Stimulated activated CD8-positive, alpha-beta memory T cell treated with anti-CD3 and anti-CD28 coated beads, Interleukin-7, amount 100 ng/mL, for 4 hours (primary cell): ENCODE data around the gene FGFRL1.
"Not testable (repeated sequence)": the region's sequence is repeated elsewhere in the genome, so short reads cannot be mapped to it uniquely, and the experiment has no call there.

ENCODE experiments used
- DNase-seq, 2 donors: peaks; one replicate each; pipeline ENCODE4 v3.0.0-alpha.2; 2020; ENCODE audit warnings: low read depth in 2 of 2

Gene FGFRL1

DNA sequence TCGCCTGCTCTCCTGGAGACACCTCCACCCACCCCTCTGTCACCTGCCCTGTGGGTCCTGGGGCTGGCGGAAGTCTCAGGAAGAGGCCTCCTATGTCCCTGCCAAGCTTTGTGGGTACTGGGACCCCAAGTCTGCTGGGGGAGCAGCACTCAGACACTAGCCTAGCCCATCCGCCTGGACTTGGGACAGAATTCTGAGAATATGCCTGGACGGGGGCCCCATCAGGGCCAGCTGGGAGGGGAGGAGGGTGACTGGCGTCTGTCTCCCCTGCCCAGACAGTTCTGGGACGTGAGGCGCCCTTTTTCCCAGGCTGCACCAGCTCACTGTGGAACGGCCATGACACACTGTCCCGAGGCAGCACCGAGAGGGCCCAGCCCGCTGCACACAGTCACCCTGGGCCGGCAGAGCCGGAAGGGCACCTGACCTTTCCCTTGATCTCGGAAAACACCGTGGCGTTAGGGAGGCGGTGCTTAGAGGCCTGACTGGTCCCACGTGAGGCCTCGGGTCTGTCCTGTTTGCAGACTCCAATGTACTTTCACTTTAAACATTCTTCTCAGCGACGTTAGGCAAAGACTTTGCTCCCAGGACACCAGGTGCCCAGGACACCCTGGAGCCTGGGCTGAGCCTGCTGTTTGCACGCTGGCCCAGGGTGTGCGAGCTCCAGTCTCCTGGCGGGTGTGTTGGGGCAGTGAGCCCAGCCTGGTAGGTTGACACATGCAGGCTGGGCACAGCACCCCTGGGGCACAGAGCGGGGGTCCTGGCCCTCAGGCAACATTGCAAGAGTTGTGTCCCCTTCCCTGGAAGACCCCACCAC is 18.9 kb upstream of the FGFRL1 start:
- no peak for DNase-seq

DNA sequence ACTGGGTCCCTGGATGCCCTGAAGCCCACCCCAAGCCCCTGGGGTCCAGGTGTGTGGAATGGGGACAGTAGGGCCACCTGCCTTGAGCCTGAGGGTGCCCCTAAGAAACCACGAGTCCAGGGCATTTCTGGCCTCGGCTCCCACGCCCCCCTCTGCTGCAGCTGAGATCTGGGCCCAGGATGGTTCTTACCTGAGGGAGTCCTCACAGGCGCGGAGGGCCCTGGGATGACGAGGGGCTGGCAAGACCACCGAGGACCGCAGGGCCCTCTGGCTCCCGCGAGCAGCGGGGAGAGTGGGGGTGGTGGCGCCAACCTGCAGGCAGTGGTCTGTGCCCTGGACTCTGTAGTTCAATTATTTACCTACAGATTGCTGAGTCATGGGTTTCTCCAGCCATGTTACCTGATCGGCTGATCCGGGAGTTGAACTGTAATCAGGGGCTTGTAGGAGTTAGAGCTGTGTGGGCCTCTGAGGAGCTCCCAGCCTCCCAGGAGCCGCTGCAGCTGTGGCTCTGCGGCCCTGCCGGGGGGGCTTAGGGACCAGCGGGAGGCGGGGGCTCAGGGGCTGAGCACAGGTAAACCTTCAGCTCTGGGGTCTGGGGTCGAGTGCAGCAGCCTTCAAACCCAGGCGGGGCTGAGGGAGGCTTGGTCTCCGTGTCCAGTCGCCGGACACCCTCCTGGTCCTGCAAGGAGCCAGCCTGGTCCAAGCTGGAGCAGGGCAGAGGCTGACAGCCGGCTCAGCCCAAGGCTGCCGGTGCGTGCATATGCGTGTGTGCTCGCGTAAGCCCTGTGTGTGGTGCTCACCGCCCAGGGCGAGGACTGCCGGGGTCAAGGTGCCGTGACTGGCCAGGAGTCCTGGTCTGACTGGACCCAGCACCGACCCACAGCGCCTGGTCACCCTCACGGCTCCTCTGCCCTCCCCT is 18.1 kb upstream of the FGFRL1 start, which contains the start of gene SLC26A1:
Gene SLC26A1, minus strand, starts transcription at position 294 of the 919 bp plus-strand sequence. CDS start 1,701 bp downstream, outside the sequence.
- no peak for DNase-seq

DNA sequence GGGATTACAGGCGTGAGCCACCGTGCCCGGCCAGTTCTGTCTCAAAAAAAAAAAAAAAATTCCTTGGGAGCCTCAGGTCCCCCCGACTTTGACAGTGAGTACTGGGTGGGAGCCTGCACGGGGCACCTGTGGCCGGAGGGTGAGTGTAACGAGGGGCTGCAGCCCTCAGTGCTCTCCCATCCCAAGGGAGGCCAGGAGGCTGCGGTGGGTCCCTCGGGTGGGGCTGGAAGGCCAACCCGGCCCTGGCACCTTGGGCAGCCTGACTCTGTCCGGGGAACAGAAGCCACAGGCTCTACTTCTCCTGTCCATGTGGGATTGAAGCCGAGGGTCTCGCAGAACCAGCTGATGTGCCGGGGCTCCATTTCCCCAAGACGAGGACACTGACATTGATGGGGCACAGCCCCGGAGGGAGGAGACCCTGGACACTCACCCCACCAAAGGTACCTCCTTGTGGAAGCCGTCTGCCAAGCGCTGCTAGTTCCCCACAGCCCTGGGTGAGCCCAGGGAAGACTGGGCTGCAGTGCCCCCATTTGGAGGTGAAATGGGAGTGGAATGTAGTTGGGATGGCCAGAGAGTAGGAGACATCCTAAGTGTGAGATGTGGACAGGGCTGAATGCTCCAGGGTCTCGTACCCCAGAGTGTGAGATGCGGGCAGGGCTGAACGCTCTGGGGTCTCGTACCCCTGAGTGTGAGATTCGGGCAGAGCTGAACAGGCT is 16.0 kb upstream of the FGFRL1 start:
- no peak for DNase-seq

DNA sequence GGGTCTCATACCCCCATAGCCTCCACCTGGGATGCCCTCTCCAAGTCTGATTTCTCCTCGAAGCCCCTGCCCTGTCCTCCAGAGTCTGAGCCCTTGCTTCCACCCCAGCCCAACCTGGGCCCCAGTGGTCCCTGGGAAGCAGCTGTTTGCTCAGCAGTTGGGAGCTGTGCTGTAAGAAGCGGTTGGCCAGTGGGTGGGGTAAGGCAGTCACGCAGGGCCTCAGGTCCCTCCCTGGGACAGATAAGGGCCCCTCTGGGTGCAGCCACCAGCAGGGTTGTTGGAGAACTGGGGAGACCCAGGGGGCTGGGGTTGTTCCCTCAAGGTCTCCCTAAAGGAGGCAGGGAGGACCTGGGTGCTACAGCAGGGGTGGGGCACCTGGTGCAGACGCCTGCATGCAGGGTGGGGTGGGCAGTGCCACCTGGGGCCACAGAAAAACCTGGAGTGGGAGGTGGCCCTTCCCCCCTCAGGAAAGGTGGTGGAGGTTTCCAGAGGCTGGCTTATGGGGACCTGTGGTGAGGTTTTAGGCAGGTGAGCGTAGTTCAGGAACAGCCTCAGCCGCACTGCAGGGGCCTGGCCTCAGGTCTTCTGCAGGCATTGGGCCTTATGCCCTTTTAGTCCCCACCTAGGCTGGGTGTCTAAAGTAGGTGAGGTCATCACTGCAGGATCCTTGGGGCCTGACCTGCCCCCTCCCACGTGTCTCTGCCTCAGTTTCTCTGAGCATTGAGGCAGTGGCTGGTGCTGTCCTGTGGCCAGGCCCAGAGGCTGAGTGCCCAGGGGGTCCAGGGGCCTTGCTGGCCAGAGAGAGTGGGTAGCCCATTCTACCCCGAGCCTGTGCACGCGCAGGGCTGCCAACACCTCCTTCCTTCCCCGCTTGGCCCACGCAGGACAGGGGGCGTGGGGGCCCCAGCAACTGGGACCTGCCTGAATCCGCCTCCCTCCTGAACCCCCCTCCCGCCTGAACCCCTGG is 15.1 kb upstream of the FGFRL1 start:
- DNase-seq, result no peak

DNA sequence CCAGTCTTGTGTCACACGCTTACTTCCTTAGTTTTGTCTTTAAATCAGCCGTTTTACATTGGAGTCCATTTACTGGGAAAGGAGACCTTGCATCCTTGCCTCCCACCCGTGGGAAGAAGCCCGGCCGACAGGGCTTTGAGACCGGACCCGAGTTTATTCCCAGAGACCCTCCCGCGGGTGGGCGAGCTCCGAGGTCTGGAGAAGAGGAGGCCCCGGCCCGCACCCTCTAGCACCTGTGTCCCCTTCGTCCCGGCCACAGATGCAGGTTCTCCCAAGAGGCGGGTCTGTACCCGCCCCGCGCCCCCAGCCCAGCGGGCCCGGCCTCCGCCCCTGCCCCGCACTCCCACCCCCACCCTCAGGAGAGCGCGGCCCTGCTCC is 14.4 kb upstream of the FGFRL1 start:
- no peak for DNase-seq

DNA sequence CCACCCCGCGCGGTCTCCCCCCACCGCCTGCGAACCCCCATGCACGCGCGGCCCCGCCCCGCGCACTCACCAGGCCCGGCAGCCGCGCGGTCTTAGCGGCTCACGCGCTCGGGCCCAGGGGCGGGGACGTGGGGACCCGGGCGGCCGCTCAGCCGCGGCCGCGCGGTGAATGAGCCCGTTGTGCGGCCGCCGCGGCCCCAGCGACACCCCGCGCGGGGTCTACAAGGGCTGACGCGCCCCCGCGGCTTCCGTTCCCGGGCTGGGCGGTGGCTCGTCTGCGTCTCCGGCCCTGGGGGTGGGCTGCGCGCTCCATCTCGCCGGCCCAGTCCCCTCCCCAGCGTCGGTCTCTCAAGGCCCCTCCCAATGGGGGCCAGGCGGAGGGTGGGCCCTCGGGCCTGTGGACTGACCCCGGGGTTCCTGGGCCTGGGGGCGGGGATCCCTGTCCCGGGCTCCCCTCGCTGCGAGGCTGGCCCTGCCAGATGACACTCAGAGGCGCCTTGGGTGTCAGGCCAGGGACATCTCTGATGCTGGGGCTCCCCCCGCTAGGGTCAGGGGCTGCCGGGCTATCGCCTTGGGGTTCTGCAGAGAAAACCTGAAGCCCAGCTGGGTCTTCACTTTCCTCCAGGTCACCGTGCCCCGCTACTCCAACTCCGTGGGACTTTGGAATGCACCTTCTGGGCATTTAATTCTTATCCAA is 13.9 kb upstream of the FGFRL1 start:
- no peak for DNase-seq

DNA sequence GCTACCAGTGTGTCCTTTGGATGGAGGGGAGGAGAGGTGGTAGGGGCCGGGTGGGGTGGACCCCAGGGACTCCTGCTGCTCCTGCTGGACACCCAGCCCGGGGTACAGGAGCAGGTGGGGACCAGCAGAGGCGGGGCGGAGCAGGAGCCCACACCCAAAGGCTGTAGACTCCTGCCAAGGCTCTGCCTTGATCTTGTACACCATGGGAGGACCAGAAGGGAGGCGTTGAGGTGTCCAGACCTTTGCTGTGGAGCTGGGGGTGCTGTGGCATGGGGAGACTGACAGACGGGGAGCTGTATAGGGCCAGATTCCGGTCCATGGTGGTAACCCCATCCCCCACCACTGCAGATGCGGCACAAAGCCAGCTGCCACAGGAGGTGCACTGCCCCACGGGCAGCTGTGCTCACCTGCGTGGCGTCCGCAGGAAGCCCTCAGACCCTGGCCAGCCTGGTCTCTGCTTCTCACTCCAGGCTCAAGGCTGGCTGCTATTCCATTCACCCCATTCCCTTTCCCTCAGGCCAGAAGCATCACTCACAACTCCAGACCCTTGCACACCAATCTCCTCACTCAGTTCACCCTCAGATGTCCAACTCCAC is 13.2 kb upstream of the FGFRL1 start:
- no peak for DNase-seq

DNA sequence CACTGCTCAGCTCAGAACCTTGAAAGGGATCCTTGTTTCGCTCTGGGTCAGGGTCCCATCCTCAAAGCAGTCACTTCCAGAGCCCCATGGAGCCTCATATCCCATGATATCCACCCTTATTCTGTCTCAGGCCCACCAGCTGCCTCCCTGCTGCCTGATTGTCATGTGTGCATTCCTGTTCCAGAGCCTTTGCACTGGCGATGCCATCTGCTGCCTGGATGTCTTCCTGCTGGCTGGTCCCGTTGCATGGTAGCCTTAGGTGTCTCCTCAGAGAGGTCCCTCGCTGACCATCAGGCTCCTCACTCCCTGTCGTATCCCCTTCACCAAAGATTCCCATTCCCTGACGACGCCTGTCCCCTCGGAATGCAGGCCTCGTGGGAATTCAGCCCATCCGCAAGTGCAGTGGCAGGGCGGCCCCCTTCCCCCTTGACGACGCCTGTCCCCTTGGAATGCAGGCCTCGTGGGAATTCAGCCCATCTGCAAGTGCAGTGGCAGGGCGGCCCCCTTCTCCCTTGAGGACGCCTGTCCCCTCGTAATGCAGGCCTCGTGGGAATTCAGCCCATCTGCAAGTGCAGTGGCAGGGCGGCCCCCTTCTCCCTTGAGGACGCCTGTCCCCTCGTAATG is 12.1 kb upstream of the FGFRL1 start:
- not testable (repeated sequence) for DNase-seq

DNA sequence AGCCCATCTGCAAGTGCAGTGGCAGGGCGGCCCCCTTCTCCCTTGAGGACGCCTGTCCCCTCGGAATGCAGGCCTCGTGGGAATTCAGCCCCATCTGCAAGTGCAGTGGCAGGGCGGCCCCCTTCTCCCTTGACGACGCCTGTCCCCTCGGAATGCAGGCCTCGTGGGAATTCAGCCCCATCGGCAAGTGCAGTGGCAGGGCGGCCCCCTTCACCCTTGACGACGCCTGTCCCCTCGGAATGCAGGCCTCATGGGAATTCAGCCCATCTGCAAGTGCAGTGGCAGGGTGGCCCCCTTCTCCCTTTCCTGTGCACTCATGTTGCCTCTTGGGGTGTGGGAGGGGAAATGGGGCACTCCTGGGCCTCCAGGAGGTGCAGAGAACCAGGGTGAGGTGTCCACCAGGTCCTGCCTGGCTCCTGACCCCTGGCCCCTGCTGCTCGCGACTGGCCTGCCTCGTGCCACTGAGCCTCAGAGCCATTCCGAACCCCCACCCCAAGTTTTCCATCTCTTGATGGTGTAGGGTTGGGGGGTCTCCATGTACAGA is 11.5 kb upstream of the FGFRL1 start:
- DNase-seq, result no peak

DNA sequence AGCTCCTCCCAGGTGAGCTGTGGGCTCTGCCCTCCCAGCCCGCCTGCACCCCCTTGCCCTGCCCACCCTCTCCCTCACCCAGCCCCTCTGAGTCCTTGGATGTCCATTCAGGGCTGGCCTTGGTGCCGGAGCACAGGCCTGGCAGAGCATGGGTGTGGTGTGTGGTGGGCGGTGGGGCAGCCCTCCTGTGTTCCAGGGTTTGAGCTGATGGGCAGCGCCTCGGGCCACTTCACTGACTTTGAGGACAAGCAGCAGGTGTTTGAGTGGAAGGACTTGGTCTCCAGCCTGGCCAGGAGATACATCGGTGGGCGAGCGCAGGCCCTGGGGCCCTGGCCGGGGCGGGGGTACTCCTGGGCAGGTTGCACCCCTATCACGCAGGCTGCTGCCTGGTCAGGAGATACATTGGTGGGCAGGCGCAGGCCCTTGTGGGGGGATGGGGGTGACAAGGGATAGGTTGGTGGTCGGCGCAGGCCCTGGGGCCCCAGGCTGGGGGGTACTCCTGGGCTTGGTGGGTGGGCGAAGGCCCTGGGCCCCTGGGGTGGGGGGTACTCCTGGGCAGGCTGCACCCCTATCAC is 10.7 kb upstream of the FGFRL1 start:
- no peak for DNase-seq

DNA sequence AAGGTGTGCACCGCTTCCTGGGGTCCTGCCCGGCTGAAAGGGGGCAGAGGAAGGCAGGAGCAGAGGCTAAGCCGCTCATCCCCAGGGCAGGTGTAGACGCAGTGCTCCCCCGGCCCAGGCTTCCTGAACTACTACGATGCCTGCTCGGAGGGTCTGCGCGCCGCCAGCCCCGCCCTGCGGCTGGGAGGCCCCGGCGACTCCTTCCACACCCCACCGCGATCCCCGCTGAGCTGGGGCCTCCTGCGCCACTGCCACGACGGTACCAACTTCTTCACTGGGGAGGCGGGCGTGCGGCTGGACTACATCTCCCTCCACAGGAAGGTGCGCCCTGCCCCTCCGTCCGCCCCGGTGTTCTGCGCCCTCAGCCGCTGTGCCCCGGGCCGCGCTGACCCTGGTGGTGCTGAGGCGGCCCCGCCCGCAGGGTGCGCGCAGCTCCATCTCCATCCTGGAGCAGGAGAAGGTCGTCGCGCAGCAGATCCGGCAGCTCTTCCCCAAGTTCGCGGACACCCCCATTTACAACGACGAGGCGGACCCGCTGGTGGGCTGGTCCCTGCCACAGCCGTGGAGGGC is 9.8 kb upstream of the FGFRL1 start:
- DNase-seq, result no peak

DNA sequence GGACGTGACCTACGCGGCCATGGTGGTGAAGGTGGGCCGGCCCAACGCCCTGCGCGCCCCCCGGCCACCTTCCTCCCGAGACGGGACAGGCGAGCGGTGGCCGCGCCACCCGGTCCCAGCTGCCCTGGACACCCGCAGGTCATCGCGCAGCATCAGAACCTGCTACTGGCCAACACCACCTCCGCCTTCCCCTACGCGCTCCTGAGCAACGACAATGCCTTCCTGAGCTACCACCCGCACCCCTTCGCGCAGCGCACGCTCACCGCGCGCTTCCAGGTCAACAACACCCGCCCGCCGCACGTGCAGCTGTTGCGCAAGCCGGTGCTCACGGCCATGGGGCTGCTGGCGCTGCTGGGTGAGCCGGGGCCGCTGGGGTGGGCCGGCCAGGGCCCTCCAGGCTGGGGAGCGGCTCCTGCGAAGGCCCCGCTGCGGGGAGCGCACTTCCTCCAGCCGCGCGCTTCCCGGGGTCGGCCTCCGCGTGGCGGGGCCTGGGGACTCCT is 9.2 kb upstream of the FGFRL1 start:
- no peak for DNase-seq

DNA sequence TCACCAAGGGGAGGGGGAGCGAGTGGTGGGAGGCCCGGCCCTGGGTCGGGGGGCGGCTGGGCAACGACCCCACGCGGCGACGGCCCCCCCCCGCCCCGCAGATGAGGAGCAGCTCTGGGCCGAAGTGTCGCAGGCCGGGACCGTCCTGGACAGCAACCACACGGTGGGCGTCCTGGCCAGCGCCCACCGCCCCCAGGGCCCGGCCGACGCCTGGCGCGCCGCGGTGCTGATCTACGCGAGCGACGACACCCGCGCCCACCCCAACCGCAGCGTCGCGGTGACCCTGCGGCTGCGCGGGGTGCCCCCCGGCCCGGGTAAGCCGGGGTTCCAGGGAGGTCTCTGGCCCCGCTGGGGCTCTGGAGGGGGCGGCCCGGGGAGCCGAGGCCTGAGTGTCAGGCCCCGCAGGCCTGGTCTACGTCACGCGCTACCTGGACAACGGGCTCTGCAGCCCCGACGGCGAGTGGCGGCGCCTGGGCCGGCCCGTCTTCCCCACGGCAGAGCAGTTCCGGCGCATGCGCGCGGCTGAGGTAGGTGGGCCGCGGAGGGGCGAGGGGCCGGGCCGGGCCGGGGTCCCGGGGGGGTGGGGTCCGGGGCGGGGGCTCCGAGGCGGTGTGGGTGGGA is 8.7 kb upstream of the FGFRL1 start:
- no peak for DNase-seq

DNA sequence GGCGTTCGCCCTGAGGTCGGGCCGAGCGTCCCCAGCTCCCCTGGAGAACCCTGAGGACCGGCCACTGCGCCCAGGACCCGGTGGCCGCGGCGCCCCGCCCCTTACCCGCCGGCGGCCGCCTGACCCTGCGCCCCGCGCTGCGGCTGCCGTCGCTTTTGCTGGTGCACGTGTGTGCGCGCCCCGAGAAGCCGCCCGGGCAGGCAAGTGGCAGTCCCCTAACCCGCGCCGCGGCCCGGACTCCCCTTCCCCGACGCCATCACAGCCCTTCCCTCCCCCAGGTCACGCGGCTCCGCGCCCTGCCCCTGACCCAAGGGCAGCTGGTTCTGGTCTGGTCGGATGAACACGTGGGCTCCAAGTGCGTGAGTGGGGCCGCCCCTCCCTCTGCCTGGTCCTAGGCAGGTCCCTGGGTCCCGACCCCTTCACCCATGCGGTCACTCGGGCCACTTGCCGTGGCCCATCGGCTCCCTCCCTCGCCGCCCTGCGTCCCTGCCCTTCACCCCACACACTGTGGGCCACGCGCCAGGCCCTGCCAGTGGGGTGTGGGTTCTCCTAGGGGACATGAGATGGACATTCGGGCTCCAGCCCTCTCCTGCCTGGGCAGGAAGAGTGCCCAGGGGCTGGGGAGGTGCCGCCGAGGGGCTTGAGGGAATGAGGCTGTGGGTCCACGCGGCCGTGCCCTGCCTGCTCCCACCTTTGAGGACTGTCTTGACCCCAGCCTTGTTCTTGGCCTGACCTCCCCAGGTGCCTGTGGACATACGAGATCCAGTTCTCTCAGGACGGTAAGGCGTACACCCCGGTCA is 8.0 kb upstream of the FGFRL1 start:
- no peak for DNase-seq

DNA sequence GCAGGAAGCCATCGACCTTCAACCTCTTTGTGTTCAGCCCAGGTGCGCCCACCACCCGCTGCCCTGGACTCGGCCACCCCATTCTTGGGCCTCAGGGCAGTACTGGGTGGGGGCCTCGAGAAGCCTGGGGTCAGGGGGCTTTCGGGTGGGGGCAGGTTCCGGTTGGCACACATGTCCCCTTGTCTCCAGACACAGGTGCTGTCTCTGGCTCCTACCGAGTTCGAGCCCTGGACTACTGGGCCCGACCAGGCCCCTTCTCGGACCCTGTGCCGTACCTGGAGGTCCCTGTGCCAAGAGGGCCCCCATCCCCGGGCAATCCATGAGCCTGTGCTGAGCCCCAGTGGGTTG is 7.4 kb upstream of the FGFRL1 start:
- DNase-seq, result no peak

DNA sequence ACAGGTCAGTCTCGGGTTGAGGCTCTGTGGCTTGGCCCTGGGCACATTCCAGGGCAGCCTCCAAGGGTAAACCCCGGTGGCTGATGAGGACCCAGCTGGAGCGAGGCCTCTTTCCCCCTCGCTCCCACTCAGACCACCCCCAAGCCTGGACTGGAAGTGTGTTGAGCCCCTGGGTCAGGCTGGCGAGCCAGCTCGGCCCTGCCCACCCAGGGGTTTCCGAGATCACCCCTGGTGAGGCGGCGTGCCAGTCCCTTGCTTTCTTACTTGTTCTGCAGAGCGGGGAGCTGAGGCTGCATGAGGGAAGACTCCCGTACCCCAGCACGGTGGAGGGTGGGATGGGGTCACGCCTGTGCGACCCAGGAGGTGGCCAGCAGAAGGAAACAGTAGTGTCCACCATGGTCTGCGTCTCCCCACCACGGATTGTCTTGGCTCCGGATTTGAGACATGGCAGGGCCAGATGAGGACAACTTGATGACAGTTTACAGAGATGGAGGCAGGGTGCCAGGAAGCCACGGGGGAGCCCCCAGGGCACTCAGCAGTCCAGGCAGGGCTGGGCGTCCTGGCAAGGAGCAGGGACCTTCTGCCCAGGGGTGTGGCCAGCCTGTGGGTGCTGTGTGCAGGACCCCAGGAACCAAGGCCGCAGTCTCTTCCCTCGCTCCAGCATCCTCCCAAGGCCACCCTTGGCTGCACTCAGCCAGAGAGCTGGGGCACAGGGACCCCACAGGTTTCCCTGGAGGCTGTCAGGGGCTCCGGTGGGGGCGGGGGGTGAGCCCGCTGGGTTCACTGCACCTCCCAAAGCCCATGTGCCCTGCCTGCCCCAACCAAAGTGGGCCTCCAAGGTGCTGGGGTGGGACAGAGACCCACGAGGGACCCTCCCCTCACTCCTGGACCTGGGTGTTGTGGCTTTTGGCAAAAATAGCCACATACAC is 6.6 kb upstream of the FGFRL1 start:
- DNase-seq, result no peak
